Measurements from ENCODE around the gene MPHOSPH10. TPM values are rescaled to one million over a fixed set of nuclear protein-coding genes. Genes with fewer than 3 reads are reported as not detected.

Gene MPHOSPH10
- total RNA-seq, 4 donors from 2014 or later, result 27.8 to 49.1 (median 32.8) TPM

- no peaks in the 10 kb centered on the region for H3K9me3 ChIP-seq
- ATAC-seq, result no peak
- no peak overlapping the region for H3K4me3 ChIP-seq
Measured at GRCh38 chr2:71156573-71156972, 26.1 kb downstream of the MPHOSPH10 start.

DNA sequence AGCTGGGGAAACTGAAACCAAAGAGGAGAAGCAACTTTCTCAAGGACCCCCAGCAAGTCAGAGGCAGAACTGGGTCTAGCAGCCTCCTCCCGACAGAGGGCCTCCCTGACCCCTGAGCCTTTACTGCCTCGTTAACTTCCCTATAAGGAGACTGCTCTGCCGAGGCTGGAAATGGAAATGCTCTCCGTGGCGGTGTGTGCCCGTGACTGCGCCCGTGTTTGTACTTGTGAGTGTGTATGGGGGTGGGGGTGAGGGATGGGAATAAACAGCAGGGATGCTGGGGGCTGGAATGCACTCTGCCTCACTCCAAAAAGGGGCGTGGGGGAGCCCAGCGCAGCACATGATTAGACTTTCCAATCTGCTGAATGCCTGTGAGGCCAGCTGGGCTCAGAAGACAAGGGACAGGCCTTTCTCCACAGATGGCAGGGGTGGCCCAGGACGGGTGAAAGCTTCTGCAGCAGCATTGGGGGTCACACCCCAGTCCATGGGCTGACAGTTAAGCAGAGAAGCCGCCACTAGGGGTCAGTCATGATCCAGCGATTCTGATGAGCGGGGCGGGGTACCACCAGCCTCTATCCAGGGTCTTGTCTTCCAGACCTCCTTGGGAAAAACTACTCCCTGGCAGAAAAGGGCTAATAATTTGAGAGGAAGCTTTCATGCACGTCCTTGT lies 26.8 kb downstream of the MPHOSPH10 start:
- peak; percentile 41 to 66 (median 62) for TF ChIP-seq CTCF (IDR thresholded peaks at IDR 0.05 in 4 of 5, conservative IDR thresholded peaks at IDR 0.05 in 1 of 5)
- TF ChIP-seq POLR2A (IDR thresholded peaks at IDR 0.05), result no peak
- Histone ChIP-seq H3K9me3 (no peaks in the 10 kb centered on the region), H3K4me3 (peak overlapping the region in 3 of 4 donors; percentile 20 to 37 (median 22)), H3K27me3 (no peaks in the 10 kb centered on the region), H3K4me1 (peaks cover 5% of the 10 kb centered on the region in 2 donors), H3K27ac (no peak overlapping the region), H3K36me3 (no peaks in the 10 kb centered on the region)
- ATAC-seq, result peak; percentile 52 to 66
- DNase-seq, result peak in 1 of 2 donors; percentile 24
- in situ Hi-C loops (cut with MboI; ENCODE audit: low sequenced_read_pairs in 4 of 4), result no loop called here
- intact Hi-C loops (cut with DNase I; ENCODE audit: low total_unique reads), result loop anchor here (10.0 kb wide), 1 partner anchor 358 kb away; no protein-coding TSS in a partner anchor

More at GRCh38 chr2:71156573-71156972, 26.1 kb downstream of the MPHOSPH10 start:
- Histone ChIP-seq H3K4me1 (peaks cover 5% of the 10 kb centered on the region in 2 donors), H3K27me3 (no peaks in the 10 kb centered on the region), H3K36me3 (no peaks in the 10 kb centered on the region), H3K27ac (no peak overlapping the region)
- no peak for DNase-seq
- TF ChIP-seq POLR2A (IDR thresholded peaks at IDR 0.05) (no peak), CTCF (IDR thresholded peaks at IDR 0.05 in 4 of 5, conservative IDR thresholded peaks at IDR 0.05 in 1 of 5) (no peak)
- in situ Hi-C loops (cut with MboI; ENCODE audit: low sequenced_read_pairs in 4 of 4), result no loop called here
- intact Hi-C loops (cut with DNase I; ENCODE audit: low total_unique reads), result loop anchor here (10.0 kb wide), 1 partner anchor 358 kb away; no protein-coding TSS in a partner anchor

DNA sequence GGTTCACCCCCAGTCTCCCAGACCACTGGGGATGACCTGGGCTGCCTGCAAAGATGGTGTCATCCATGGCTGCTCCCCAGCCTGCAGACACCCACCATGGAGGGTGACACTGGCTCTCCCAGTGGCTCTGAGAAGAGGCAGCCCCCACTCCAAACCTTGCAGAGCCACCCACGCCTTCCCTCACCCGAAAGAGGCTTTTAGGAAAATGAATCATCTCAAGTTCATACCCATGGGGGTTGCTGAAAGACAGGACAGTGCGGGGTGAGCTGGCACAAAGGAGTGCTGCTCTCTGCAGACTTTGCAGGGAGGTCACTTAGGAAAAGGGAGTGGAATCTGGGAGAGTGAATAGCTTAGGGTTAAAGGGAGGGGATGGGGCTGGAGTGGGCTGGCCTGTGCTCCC lies 36.4 kb downstream of the MPHOSPH10 start:
- ATAC-seq (no peak), DNase-seq (no peak)
- Histone ChIP-seq H3K27ac (no peak overlapping the region), H3K9me3 (no peaks in the 10 kb centered on the region), H3K36me3 (no peaks in the 10 kb centered on the region), H3K27me3 (no peaks in the 10 kb centered on the region), H3K4me1 (no peaks in the 10 kb centered on the region), H3K4me3 (no peak overlapping the region)
- no peak for TF ChIP-seq CTCF (IDR thresholded peaks at IDR 0.05 in 4 of 5, conservative IDR thresholded peaks at IDR 0.05 in 1 of 5)
- in situ Hi-C loops (cut with MboI; ENCODE audit: low sequenced_read_pairs in 4 of 4) (no loop called here), intact Hi-C loops (cut with DNase I; ENCODE audit: low total_unique reads) (no loop called here)

GRCh38 chr2:71173096-71173495 lies 42.7 kb downstream of the MPHOSPH10 start:
- Histone ChIP-seq H3K27ac (no peak overlapping the region), H3K27me3 (no peaks in the 10 kb centered on the region), H3K36me3 (no peaks in the 10 kb centered on the region), H3K4me3 (no peak overlapping the region), H3K4me1 (no peaks in the 10 kb centered on the region), H3K9me3 (no peaks in the 10 kb centered on the region)
- in situ Hi-C loops (cut with MboI; ENCODE audit: low sequenced_read_pairs in 4 of 4) (no loop called here), intact Hi-C loops (cut with DNase I; ENCODE audit: low total_unique reads) (no loop called here)
- ATAC-seq, result no peak
- no peak for DNase-seq
- TF ChIP-seq CTCF (IDR thresholded peaks at IDR 0.05 in 4 of 5, conservative IDR thresholded peaks at IDR 0.05 in 1 of 5) (no peak), POLR2A (IDR thresholded peaks at IDR 0.05) (no peak)
